NT2/D1 (cell line): Measurements from ENCODE around the gene FKBP15.

ENCODE experiments used
- SUZ12 ChIP-seq: IDR thresholded peaks from 2 replicates; pipeline ENCODE4 v1.6.1; 2011; ENCODE audit not compliant: insufficient read length, insufficient read depth; ENCODE audit errors: extremely low read depth
- YY1 ChIP-seq: IDR thresholded peaks from 2 replicates; pipeline ENCODE4 v1.6.1; 2011; ENCODE audit not compliant: insufficient read length, insufficient read depth
- ZNF274 ChIP-seq: IDR thresholded peaks from 2 replicates; pipeline ENCODE4 v1.6.1; 2011; ENCODE audit warnings: mild to moderate bottlenecking, low read depth, low read length

- TF ChIP-seq YY1, result no peak
- TF ChIP-seq ZNF274, result no peak
- TF ChIP-seq SUZ12, result no peak
These were observed 41.0 kb upstream of the FKBP15 start for GRCh38 chr9:113261917-113262671.
